Keratinocyte (primary cell): ENCODE data around the gene DNAH17. TPM values are rescaled to one million over a fixed set of nuclear protein-coding genes. Genes with fewer than 3 reads are reported as not detected.

Experiments used
- DNase-seq: peaks from one replicate; pipeline ENCODE4 v3.0.0-alpha.2; 2011; ENCODE audit warnings: low read depth, missing footprints, low spot score
- FAIRE-seq: peaks from 2 replicates; lab custom pipeline; 2011; peaks lifted over from hg19 to GRCh38; lab: Jason Lieb, UNC
- H2AFZ ChIP-seq: 2 replicates; pipeline ENCODE4 v1.6.0; 2012; ENCODE audit warnings: low read length, control low read depth, inconsistent platforms; ENCODE audit not compliant: control insufficient read depth
- H3K27ac ChIP-seq: 2 replicates; pipeline ENCODE4 v1.5.1; 2011; ENCODE audit warnings: low read length; ENCODE audit not compliant: control insufficient read depth, insufficient read depth
- H3K27me3 ChIP-seq: 3 replicates; pipeline ENCODE4 v1.6.0; 2011; ENCODE audit warnings: low read length; ENCODE audit not compliant: control insufficient read depth, insufficient read depth; ENCODE audit errors: extremely low read depth
- H3K36me3 ChIP-seq, 2 experiments: 2 replicates in 1 of 2; 3 replicates in 1 of 2; pipeline ENCODE4 v1.5.1; 2011; ENCODE audit warnings: low read length in 2 of 2, mild to moderate bottlenecking in 1 of 2; ENCODE audit not compliant: control insufficient read depth in 2 of 2, insufficient read depth in 2 of 2; ENCODE audit errors: extremely low read depth in 1 of 2
- H3K4me1 ChIP-seq: 3 replicates; pipeline ENCODE4 v1.5.1; 2011; ENCODE audit warnings: low read length; ENCODE audit not compliant: control insufficient read depth, insufficient read depth; ENCODE audit errors: extremely low read depth
- H3K4me2 ChIP-seq: 3 replicates; pipeline ENCODE4 v1.6.0; 2011; ENCODE audit warnings: low read depth, low read length; ENCODE audit not compliant: control insufficient read depth, insufficient read depth; ENCODE audit errors: extremely low read depth
- H3K4me3 ChIP-seq, 3 experiments: fragments of 200-600 bp in 1 of 3; sonication (generic) in 1 of 3; 2 replicates in 2 of 3; 3 replicates in 1 of 3; pipeline ENCODE4 v1.5.1; 2011 to 2016; ENCODE audit warnings: low read length in 3 of 3, mild to moderate bottlenecking in 3 of 3, control low read depth in 2 of 3, inconsistent platforms in 1 of 3, low read depth in 1 of 3, mixed read lengths in 1 of 3, mixed run types in 1 of 3, moderate library complexity in 1 of 3; ENCODE audit not compliant: control insufficient read depth in 2 of 3, insufficient read depth in 2 of 3; ENCODE audit errors: extremely low read depth in 1 of 3
- H3K79me2 ChIP-seq: 2 replicates; pipeline ENCODE4 v1.6.0; 2012; ENCODE audit warnings: low read length; ENCODE audit not compliant: control insufficient read depth, insufficient read depth
- H3K9ac ChIP-seq: 3 replicates; pipeline ENCODE4 v1.6.0; 2011; ENCODE audit warnings: low read length; ENCODE audit not compliant: control insufficient read depth, insufficient read depth; ENCODE audit errors: extremely low read depth
- H3K9me1 ChIP-seq: 3 replicates; pipeline ENCODE4 v1.6.0; 2011; ENCODE audit warnings: low read length; ENCODE audit not compliant: control insufficient read depth, insufficient read depth; ENCODE audit errors: extremely low read depth
- H3K9me3 ChIP-seq: 2 replicates; pipeline ENCODE4 v1.5.1; 2012; ENCODE audit warnings: low read depth, low read length; ENCODE audit not compliant: control insufficient read depth
- H4K20me1 ChIP-seq: 3 replicates; pipeline ENCODE4 v1.6.0; 2011; ENCODE audit warnings: low read length; ENCODE audit not compliant: control insufficient read depth, insufficient read depth; ENCODE audit errors: extremely low read depth
- EZH2 ChIP-seq: IDR thresholded peaks from one replicate; pipeline ENCODE4 v1.6.1; 2012; ENCODE audit warnings: inconsistent platforms, mild to moderate bottlenecking, low read length, moderate library complexity
- dilution Hi-C: fragments of 300-500 bp; cut with MboI; formaldehyde crosslinking; loops from one replicate; pipeline ENCODE4 v1.7.0; 2020; ENCODE audit warnings: low sequenced_read_pairs; ENCODE audit not compliant: extremely low pct_ligation_motif_present
- polyA plus RNA-seq, 5 experiments: library from polyadenylated mRNA; depleted of rRNA in 3 of 5; stranded (reverse) in 3 of 5; stranded (forward) in 1 of 5; unstranded in 1 of 5; fragments of >200 nt; gene quantifications; 1 replicate in 1 of 5; 2 replicates in 3 of 5; 3 replicates in 1 of 5; pipeline versions ENCODE4 v1.2.1 to v1.2.3, GENCODE V29; 2011 to 2012; ENCODE audit warnings: missing spikeins in 2 of 5, low read depth in 1 of 5, low replicate concordance in 1 of 5
- TF ChIP-seq, protein P1 (sequence below), 3 experiments: IDR thresholded peaks in 1 of 3; conservative IDR thresholded peaks in 1 of 3; optimal IDR thresholded peaks in 1 of 3; 2 replicates in 2 of 3; 3 replicates in 1 of 3; pipeline versions ENCODE3 to v1.5.1; 2011; ENCODE audit warnings: low read length in 3 of 3, mild to moderate bottlenecking in 3 of 3, moderate library complexity in 2 of 3, control low read depth in 1 of 3, inconsistent platforms in 1 of 3; ENCODE audit not compliant: insufficient read depth in 2 of 3; ENCODE audit errors: extremely low read depth in 1 of 3

Gene DNAH17
- polyA plus RNA-seq, 1 donor (not counting 4 experiments of a cell fraction or from before 2014, with no cell fraction given), result 0.16 TPM

- TF ChIP-seq, protein P1, sequence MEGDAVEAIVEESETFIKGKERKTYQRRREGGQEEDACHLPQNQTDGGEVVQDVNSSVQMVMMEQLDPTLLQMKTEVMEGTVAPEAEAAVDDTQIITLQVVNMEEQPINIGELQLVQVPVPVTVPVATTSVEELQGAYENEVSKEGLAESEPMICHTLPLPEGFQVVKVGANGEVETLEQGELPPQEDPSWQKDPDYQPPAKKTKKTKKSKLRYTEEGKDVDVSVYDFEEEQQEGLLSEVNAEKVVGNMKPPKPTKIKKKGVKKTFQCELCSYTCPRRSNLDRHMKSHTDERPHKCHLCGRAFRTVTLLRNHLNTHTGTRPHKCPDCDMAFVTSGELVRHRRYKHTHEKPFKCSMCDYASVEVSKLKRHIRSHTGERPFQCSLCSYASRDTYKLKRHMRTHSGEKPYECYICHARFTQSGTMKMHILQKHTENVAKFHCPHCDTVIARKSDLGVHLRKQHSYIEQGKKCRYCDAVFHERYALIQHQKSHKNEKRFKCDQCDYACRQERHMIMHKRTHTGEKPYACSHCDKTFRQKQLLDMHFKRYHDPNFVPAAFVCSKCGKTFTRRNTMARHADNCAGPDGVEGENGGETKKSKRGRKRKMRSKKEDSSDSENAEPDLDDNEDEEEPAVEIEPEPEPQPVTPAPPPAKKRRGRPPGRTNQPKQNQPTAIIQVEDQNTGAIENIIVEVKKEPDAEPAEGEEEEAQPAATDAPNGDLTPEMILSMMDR (optimal IDR thresholded peaks at IDR 0.05 in 1 of 3, IDR thresholded peaks at IDR 0.05 in 1 of 3, conservative IDR thresholded peaks at IDR 0.05 in 1 of 3; ENCODE audit: extremely low read depth in 1 of 3, insufficient read depth in 2 of 3, low read length in 3 of 3), result no peak
- TF ChIP-seq EZH2, result no peak
- Histone ChIP-seq H4K20me1 (no peaks in the 10 kb centered on the region), H3K4me3 (peak overlapping the region in 1 of 3 experiments; percentile 46), H3K79me2 (no peaks in the 10 kb centered on the region), H3K4me1 (no peaks in the 10 kb centered on the region), H3K27ac (no peak overlapping the region), H3K9ac (no peak overlapping the region), H3K9me3 (no peaks in the 10 kb centered on the region), H3K4me2 (peak overlapping the region; percentile 48), H3K9me1 (no peaks in the 10 kb centered on the region), H2AFZ (no peak overlapping the region), H3K36me3 (no peaks in the 10 kb centered on the region), H3K27me3 (no peaks in the 10 kb centered on the region)
- DNase-seq, result no peak
- no peak for FAIRE-seq
- dilution Hi-C loops, result no loop called here
These were observed 91.7 kb downstream of the DNAH17 start for GRCh38 chr17:78485290-78486168.

- H3K79me2 ChIP-seq, result no peaks in the 10 kb centered on the region
- TF ChIP-seq, protein P1 (optimal IDR thresholded peaks at IDR 0.05 in 1 of 3, IDR thresholded peaks at IDR 0.05 in 1 of 3, conservative IDR thresholded peaks at IDR 0.05 in 1 of 3; ENCODE audit: extremely low read depth in 1 of 3, insufficient read depth in 2 of 3, low read length in 3 of 3), result no peak
- TF ChIP-seq EZH2, result no peak
- H3K4me2 ChIP-seq, result peak overlapping the region; percentile 64
- no peak for DNase-seq
- dilution Hi-C loops, result no loop called here
- no peaks in the 10 kb centered on the region for H3K36me3 ChIP-seq
- no peaks in the 10 kb centered on the region for H3K4me1 ChIP-seq
- H2AFZ ChIP-seq, result peak overlapping the region; percentile 54
- H3K9me1 ChIP-seq, result no peaks in the 10 kb centered on the region
- no peaks in the 10 kb centered on the region for H3K9me3 ChIP-seq
- no peaks in the 10 kb centered on the region for H4K20me1 ChIP-seq
- FAIRE-seq, result no peak
- H3K4me3 ChIP-seq, result peak overlapping the region; percentile 25 to 46 (median 25)
- H3K9ac ChIP-seq, result peak overlapping the region; percentile 44
- no peaks in the 10 kb centered on the region for H3K27me3 ChIP-seq
- no peak overlapping the region for H3K27ac ChIP-seq
These were observed 92.6 kb downstream of the DNAH17 start for GRCh38 chr17:78484271-78485246.
